Islet precursor cell (in vitro differentiated cells): Measurements from ENCODE around the gene DYRK3.

Source experiments
- DNase-seq: peaks from one replicate; pipeline ENCODE4 v3.0.0-alpha.2; 2018

Gene DYRK3

GRCh38 chr1:206662396-206663092 lies 27.2 kb downstream of the DYRK3 start:
- DNase-seq: no peak

GRCh38 chr1:206663362-206663761 lies 28.0 kb downstream of the DYRK3 start:
- DNase-seq: no peak

GRCh38 chr1:206663832-206664652 lies 28.7 kb downstream of the DYRK3 start:
- peak; percentile 80 for DNase-seq

- DNase-seq: no peak
Observed at GRCh38 chr1:206664740-206665139, 29.4 kb downstream of the DYRK3 start.

- DNase-seq: no peak
Observed at GRCh38 chr1:206666031-206666561, 30.8 kb downstream of the DYRK3 start.

GRCh38 chr1:206666954-206667665 lies 31.8 kb downstream of the DYRK3 start:
- DNase-seq: no peak

- DNase-seq: no peak
Observed at GRCh38 chr1:206668351-206668750, 33.0 kb downstream of the DYRK3 start.

GRCh38 chr1:206668874-206669410 lies 33.6 kb downstream of the DYRK3 start:
- DNase-seq: no peak

GRCh38 chr1:206672011-206672688 lies 36.8 kb downstream of the DYRK3 start:
- DNase-seq: no peak

- no peak for DNase-seq
Observed at GRCh38 chr1:206672844-206673758, 37.8 kb downstream of the DYRK3 start.

- no peak for DNase-seq
Observed at GRCh38 chr1:206674236-206674635, 38.9 kb downstream of the DYRK3 start.

- DNase-seq: peak; percentile 80
Observed at GRCh38 chr1:206674745-206675175, 39.4 kb downstream of the DYRK3 start.

- no peak for DNase-seq
Observed at GRCh38 chr1:206676499-206676898, 41.2 kb downstream of the DYRK3 start.

GRCh38 chr1:206678490-206678889 lies 43.2 kb downstream of the DYRK3 start:
- DNase-seq: no peak

GRCh38 chr1:206679738-206680211 lies 44.4 kb downstream of the DYRK3 start:
- no peak for DNase-seq

- DNase-seq: no peak
Observed at GRCh38 chr1:206680279-206680678, 44.9 kb downstream of the DYRK3 start.

GRCh38 chr1:206681359-206681758 lies 46.0 kb downstream of the DYRK3 start:
- no peak for DNase-seq

GRCh38 chr1:206682111-206682510 lies 46.8 kb downstream of the DYRK3 start:
- DNase-seq: no peak

GRCh38 chr1:206683313-206683712 lies 48.0 kb downstream of the DYRK3 start:
- no peak for DNase-seq

GRCh38 chr1:206684003-206684402 lies 48.7 kb downstream of the DYRK3 start:
- DNase-seq: no peak
